ENCODE results near the gene AP2A1.

Gene AP2A1

DNA sequence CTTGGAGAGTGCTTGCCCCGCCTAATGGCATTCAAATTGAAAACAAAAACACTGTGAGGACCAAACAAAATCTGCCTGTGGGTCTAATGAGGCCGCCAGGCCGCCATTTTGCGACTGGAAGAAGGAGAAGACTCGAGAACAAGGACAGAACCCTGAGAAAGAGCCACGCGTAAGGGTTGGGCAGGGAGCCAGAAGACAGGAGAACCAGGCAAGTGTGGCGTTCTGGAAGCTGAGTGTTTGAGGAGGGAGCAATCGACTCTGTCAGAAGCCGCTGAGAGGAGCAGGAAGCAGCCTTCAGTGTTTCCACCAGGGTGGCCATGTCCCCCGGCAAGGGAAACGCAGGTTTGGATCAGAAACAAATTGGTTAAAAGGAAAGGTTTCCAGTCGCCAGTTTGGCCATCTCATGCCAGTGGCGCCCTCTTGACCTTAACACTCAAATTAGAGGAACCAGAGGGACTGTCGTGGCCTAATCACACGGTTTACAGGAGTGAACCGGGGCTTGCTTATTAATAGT is 74.0 kb downstream of the AP2A1 start:
- DNase-seq = no peak

DNA sequence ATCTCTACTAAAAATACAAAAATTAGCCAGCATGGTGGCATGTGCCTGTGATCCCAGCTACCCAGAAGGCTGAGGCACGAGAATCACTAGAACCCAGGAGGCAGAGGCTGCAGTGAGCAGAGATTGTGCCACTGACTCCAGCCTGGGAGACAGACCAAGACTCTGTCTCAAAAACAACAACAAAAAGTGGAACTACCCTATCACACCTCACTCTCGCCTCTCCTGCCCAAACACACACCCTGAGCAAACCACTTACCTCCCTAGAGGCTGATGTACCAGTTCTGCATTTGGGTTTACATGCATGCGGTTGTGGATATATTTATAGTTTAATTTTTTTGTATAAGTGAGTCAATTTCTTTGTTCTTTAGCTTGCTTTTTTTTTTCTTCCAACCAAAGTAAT is 76.5 kb downstream of the AP2A1 start:
- DNase-seq = no peak

DNA sequence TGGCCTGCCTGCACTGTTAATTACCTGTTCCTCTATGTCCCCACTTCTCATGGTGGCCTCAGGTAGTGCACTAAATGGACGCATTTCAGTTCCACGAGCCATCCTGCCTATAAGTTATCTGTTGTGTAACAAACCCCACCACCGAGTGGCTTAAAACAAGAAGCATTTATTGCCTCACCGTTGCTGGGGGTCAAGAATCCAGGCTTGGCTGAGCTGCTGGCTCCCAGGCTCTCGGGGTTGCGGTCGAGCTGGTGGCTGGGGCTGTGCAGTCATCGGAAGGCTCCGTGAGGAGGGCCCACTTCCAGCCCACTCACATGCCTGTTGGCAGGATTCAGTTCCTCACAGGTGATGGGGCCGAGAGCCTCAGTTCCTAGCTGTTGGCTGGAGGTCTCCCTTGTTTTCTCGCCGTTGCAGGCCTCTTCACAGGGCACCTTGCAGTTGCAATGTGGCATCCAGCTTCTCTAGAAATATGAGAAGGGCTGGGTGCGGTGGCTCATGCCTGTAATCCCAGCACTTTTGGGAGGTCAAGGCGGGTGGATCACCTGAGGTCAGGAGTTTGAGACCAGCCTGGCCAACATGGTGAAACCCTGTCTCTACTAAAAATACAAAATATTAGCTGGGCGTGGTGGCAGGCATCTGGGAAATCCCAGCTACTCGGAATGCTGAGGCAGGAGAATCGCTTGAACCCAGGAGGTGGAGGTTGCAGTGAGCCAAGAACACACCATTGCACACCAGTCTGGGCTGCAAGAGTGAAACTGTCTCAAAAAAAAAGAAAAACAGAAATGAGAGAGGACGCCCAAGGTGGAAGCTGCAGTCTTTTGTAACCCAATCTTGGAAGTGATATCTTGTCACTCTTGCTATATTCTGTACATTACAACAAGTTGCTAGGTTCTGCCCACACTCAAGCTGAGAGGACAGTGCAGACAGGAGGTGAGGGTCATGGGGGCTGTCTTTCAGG is 77.6 kb downstream of the AP2A1 start:
- DNase-seq = no peak

DNA sequence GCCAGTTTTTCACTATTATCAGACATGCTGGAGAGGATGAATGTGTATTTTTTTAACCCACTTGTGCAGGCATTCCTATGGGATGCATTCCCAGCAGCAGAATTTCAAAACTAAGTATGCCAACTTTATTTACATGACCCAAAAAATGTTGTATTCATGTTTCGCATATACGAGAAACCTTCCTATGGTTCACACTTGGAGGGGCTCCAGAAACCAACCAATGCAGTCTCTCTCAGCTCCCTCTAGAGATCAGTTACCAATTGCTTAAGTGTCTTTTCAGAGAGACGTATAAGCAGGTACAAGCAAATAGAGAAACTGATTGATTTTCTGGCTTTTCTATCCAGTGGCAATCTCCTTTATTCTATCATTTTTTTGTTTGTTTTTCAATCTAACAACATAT is 78.6 kb downstream of the AP2A1 start:
- no peak for DNase-seq

DNA sequence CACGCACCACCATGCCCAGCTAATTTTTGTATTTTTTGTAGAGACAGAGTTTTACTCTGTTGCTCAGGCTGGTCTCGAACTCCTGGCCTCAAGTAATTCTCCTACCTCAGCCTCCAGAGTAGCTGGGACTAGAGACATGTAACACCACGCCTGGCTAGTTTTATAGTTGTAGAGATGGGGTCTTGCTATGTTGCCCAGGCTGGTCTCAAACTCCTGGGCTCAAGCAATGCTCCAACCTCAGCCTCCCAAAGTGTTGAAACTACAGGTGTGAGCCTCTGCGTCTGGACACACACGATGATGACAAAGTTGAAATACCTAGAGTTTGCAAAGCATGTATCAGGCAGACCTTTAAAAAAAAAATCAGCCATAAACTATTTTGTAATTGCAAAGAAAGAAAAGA is 79.6 kb downstream of the AP2A1 start:
- no peak for DNase-seq

DNA sequence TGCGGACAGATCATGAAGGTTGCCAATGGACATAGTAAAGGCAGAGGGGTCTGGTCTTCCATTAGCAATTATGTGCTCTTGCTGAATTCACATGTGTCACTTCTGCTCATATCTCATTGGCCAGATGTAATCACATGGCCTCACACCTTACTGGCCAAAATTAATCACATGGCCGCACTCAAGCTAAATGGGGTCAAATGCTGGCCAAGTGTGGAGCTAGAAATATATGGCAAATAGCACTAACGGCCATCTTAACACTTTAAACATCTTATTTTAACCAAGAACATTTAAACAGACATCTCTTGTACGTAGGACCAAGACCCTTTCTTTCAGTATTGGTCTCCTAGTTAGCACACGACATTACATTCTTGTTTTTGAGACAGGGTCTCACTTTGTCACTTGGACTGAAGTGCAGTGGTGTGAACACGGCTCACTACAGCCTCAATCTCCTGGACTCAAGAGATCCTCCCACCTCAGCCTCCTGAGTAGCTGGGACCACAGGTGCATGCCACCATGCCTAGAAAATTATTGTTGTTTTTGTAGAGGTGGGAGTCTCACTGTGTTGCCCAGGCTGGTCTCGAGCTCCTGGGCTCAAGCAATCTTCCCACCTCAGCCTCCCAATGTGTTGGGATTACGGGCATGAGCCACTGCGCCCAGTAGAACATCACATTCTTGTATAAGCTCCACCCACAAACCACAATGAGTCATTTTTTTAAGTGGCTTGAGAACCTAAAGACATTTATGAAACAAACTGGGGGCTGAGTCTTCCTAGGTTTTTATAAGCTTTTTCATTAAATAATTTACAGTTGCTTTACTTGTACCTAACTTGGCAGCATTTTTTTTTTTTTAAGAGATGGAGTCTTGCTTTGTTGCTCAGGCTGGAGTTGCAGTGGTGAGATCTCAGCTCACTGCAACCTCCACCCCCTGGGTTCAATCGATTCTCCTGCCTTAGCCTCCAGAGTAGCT is 81.2 kb downstream of the AP2A1 start:
- DNase-seq = no peak

DNA sequence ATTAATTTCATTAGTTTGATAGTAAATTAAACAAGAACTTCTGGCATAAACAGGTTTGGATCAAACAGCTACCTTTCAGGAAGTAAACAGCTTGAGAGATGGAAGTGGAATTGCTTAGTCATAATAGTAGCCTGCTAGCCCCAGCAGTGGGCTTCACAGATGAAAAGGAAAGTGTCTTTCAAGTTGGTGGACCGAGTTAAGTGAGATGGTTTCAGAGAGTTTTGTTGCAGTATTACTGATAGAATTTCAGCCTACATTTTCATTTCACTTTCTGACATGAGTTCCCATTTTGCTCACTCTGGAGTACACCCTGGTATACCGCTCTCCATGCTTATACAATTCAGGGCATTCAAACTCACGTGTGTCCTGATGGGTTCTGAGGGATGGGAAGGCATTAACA is 82.1 kb downstream of the AP2A1 start:
- no peak for DNase-seq

DNA sequence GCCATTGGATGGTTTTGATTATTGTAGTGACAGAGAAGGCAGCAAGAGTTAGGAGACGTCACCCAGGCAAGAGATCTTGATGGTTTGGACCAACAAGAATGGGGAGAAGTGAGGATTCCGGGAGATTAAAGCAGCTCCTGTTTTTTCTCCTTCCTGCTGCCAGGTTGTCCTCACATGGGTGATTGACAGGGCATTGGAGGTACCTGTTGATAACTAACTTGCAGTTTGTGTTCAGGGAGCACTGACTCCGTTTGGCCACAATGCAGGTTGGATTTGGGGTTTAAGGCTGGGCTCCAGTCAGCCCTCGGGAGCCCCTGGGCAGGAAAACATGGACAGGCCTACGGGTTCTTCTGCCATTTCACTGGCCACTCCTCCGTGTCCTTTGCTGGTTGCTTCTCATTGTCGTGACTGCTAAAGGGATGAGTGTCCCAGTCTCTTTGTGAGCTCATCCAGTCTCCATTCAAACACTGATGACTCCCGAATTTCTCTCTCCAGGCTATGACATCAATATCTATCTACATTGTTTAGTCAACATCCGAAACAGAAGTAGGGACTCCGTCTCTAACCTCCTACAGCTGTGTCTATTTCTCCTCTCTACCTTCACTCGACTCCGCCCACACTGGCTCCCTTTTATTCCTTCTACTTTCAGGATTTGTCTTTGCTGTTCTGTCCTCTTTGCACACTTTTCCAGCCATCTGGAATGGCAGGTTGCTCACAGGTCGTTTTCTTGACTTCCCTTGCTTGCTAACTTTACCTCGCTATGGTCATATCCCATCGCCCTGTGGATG is 82.8 kb downstream of the AP2A1 start:
- no peak for DNase-seq

DNA sequence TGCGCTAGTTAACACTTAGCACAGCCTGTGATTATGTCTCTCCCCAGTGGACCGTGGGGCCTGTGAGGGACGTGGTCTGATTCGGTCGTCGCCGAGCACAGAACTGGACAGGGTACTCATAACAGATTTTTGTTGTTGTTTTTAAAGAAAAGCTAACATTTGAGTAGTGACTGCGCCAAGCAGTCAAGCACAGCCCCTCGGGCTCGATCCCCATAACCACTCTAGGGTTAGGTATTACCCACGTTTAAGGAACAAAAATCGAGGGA is 83.4 kb downstream of the AP2A1 start:
- DNase-seq = no peak

DNA sequence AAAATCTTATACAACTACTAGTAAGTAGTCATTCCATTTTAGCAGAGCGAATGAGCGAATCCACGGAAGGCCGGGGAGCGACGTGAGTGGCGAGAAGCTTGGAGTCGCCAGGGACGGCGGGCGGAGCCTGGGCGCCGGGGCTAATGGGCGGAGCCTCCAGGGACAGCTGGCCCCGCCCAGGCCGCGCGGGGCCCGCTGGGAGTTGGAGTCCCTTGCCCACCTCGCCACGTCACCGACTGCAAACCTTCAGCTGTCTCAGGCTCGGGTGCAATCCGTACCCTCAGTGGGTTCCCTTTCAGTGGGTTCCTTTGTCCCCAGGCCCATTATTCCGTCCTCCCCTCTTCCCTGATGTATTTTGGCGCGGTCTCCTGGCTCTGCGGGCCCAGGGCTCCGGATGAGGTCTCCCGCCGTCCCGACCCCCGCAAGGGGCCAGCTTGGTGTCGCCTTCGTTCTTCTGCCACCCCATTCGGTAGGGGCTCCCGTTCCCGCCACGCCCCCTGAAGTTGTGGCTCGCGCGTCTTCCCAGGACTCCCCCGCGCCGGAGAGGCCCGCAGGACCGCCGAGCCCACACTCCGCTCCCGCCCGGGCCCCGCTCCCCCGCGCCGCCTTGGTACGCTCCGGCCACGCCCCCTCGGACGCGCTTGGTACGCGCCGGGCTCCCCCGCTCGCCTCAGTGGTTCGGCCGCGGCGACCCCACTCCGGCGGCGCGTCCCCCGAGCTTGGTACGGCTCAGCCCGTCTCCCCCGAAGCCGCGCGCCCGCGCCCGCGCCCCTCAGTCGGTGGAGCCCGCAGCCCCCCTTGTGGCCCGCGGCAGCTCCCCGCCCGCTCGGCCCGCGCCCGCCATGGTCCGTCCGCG is 83.9 kb downstream of the AP2A1 start, which contains the start of gene PTOV1:
Gene PTOV1 (plus strand): TSS at position 673 of the 856 bp plus-strand sequence.
- peak; percentile 89 to 91 for DNase-seq

DNA sequence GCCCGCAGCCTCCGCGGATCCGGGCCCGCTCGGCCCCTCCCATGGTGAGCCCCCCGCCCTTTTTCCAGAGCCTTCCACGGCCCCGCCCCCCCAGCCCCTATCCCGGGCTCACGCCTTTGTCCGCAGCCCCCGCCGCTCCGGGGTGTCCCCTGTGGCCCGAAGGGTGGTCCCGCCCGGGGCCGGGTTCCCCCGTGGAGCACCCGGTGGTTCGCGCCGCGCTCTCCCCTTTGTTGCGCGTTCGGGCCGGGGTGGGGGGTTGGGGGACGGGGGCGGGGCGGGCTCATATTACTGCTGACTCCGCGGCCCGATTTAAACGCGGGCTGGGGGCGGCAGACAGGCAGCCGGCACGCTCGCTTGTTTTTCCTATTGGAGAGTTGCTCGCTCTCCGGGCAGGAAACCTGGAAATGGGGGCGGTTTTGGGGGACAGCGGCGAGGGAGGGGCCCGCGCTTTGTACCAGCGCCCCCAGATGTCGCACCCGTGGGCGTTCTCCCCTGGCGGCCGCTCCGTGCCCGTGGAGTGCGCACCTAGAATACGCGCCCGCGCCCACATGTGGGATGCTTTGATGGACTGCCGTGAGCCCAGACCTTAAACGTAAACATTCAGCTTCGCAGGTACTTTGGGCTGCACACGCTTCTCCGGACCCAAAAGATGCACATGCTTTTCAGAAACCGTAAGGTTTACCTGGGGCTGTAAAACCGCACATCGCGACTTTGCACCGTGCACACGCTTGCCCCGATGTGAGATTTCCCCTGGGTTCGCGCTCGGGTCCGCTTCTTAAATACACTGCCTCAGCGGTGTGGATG is 84.9 kb downstream of the AP2A1 start:
- DNase-seq = peak in 1 of 2 donors; percentile 44

DNA sequence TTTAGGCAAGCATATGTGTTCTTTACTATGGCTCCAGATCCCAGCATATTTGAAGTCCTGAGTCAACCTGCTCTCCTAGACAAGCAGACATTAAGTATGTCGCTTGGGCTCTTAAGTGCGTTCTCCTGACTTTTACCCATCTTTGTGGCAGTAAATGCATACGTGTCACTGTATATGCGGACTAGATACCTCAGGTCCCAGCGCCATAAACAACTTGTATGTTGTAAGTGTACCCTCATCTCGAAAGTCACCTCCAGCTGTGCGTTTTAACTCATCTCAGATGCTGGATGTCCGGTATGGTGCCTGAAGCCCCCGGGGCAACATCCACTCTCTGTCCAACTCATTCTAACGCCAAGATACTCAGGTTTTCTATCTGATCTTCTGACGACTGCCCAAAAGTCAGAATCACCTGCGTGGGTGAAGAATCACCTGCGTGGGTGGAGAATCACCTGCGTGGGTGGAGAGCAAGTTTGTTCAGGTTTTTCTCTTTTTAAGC is 85.9 kb downstream of the AP2A1 start:
- DNase-seq = no peak

DNA sequence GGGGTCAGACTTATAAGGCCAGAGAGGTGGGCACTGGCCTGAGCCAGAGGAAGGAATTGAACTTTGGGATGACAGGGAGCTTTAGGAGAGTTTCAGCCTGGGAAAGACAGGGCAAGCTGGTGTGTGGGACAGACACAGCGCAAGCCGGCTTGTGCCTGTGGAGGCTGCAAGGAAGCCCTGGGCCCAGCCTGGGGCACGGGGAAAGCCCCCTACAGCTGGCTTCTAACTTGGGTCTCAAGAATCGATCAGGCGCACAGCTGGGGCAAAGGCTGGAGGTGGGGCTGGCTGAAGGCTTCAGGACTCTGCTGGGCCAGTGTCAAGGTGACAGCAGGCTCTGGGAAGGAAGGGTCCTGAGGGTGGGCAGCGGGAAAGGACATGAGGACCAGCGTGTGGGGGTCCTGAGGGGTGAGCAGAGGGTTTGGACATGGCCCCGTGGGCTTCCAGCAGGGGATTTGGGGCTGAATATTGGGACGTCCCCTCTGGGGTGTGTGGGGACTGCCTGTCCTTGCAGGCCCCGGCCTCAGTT is 87.1 kb downstream of the AP2A1 start:
- no peak for DNase-seq

DNA sequence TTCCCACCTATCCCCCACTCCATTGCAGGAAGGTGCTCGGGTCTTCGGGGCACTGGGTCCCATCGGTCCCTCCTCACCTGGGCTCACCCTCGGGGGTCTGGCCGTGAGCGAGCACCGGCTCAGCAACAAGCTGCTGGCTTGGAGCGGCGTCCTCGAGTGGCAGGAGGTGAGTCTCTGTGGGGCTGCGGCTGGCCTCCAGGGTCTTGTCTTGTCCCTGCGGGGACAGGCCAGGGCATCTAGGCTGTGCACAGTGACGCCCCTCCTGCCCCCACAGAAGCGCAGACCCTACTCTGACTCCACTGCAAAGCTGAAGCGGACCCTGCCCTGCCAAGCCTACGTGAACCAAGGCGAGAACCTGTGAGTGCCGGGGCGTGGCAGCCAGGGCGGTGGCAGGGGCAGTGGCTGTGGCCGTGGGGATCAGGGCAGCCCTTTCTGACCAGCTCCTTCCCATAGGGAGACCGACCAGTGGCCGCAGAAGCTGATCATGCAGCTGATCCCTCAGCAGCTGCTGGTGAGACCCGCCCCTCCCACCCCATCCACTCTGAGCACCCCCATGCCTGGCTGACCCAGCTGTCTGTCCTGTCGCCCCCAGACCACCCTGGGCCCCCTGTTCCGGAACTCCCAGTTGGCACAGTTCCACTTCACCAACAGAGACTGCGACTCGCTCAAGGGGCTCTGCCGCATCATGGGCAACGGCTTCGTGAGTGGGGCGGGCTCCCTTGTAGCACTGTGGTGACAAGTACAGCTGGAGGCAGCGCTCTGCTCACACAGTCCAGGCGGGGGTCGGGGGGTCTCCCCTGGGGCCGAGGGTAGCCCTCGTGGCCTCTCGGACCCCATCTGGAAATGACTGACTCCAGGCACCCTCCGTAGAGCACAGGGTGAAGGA is 87.8 kb downstream of the AP2A1 start:
- no peak for DNase-seq

DNA sequence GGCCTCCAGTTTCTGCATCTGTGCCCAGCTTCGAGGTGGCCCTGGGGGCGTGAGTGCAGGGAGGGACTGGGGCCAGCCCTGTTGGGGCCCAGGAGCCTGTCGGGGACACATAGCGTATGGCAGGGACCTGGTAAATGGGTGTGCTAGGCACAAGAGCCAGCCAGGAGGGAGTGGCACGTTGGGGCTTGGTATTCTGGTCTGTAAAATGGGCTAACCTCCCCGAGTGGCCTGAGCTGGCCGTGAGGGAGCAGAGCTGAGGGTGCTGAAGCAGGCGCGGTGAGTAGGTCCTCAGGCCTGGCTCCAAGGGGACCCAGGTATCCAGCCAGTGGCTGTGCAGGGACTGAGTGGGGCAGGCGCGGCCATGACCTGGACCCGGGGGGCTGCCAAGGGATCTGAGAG is 88.5 kb downstream of the AP2A1 start:
- no peak for DNase-seq

DNA sequence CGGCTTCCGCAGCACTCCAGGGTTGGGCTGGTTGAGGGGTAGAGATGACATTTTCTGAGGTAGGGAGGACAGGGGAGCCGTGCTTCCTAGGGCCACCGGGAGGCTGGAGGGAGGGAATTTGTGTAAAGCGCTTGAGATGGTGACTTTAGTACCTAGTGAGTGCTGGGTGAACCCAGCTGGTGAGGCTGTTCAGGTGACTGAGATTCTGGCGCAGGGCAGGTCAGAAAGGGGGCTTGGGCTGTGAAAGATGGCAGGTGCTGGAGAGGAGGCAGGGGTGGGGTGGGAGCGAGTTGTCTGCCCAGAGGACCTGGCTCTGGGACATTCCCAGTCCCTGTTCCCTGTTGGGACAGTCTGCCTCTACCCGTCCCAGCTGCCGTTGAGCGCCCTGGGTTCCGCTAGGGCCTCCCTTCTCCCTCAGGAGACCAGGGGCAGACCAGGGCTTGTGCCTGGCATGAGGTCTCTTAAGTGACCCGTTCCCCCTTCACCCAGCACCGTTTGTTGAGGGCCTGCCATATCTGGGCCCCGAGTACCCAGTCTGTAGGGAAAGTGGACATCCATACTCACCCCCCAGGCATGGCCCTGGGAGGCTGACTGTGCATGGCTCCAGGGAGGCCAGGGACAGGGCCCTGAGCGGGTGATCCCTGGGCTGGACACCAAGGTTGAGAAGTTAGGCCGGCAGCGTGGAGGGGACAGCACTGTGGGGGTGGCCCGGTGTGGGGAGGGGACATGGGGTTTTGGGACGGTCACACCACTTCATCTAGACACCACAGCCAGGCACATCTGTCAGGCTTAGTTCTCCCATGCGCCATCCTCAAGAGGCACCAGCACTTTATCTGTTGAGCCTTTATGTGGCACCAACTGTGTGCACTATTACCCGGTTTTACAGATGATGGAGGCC is 89.1 kb downstream of the AP2A1 start:
- no peak for DNase-seq

DNA sequence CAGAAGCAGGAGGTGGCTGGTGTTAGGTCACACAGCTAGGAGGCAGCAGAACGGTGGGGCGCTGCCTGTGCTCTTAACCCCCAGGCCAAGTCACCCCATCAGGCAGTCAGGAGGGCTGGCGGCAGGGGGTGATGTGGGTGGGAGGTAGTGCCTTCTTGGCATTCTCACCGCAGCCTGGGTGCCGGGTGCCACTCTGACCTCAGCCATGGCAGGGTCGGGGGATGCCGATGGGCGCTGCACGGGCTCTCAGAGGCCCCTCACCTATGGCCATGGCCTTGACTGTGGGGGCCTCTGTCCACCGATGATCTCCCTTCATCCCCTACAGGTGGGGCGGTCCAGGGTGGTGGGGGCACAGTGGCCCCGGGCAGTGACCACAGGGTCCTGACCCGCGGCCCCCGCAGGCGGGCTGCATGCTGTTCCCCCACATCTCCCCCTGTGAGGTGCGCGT is 89.8 kb downstream of the AP2A1 start:
- DNase-seq = no peak
